Neural progenitor cell (in vitro differentiated cells): ENCODE data around the gene C22orf23. TPM values are rescaled to one million over a fixed set of nuclear protein-coding genes. Genes with fewer than 3 reads are reported as not detected.
A peak's percentile ranks its signal among the peaks of the same experiment; 100 is the strongest.

Experiments used
- DNase-seq: peaks from one replicate; pipeline ENCODE4 v3.0.0-alpha.2; 2016; ENCODE audit warnings: low spot score
- H2AFZ ChIP-seq: fragments of 200-600 bp; sonication (generic); replicated peaks from 2 replicates; pipeline ENCODE4 v1.6.1; 2016; ENCODE audit warnings: antibody characterized with exemption
- H3F3A ChIP-seq: fragments of 200-600 bp; sonication (generic); 2 replicates; pipeline ENCODE4 v1.6.1; 2016; ENCODE audit warnings: antibody characterized with exemption, low read depth
- H3K27ac ChIP-seq: fragments of 200-600 bp; sonication (generic); 2 replicates; pipeline ENCODE4 v1.5.1; 2016; ENCODE audit warnings: mild to moderate bottlenecking
- H3K27me3 ChIP-seq: fragments of 200-600 bp; sonication (generic); 2 replicates; pipeline ENCODE4 v1.6.1; 2016; ENCODE audit warnings: mild to moderate bottlenecking, moderate library complexity
- H3K36me3 ChIP-seq: fragments of 200-600 bp; sonication (generic); 2 replicates; pipeline ENCODE4 v1.5.1; 2016
- H3K4me1 ChIP-seq: fragments of 200-600 bp; sonication (generic); 2 replicates; pipeline ENCODE4 v1.6.1; 2016; ENCODE audit warnings: mixed run types
- H3K4me2 ChIP-seq: fragments of 200-600 bp; sonication (generic); 2 replicates; pipeline ENCODE4 v1.6.1; 2016
- H3K4me3 ChIP-seq: fragments of 200-600 bp; sonication (generic); 2 replicates; pipeline ENCODE4 v1.5.1; 2016
- H3K79me2 ChIP-seq: fragments of 200-600 bp; sonication (generic); 2 replicates; pipeline ENCODE4 v1.6.1; 2016; ENCODE audit warnings: low read depth
- H3K9ac ChIP-seq: fragments of 200-600 bp; sonication (generic); 2 replicates; pipeline ENCODE4 v1.6.1; 2016
- H3K9me3 ChIP-seq: fragments of 200-600 bp; sonication (generic); 2 replicates; pipeline ENCODE4 v1.5.1; 2016; ENCODE audit warnings: low read depth
- H4K20me1 ChIP-seq: fragments of 200-600 bp; sonication (generic); 2 replicates; pipeline ENCODE4 v1.6.1; 2016; ENCODE audit warnings: low read depth
- H3K27ac Mint-ChIP-seq: 3 replicates; pipeline ENCODE4 v1.8.0; 2021; ENCODE audit warnings: mixed read lengths
- H3K27me3 Mint-ChIP-seq: 2 replicates; pipeline ENCODE4 v1.8.0; 2022; ENCODE audit warnings: low read depth, mild to moderate bottlenecking, inconsistent platforms, moderate library complexity, mixed read lengths; ENCODE audit not compliant: insufficient read depth
- H3K36me3 Mint-ChIP-seq: 3 replicates; pipeline ENCODE4 v1.8.0; 2021; ENCODE audit warnings: mixed read lengths
- H3K4me1 Mint-ChIP-seq: 3 replicates; pipeline ENCODE4 v1.8.0; 2021; ENCODE audit warnings: mixed read lengths
- H3K4me3 Mint-ChIP-seq: 3 replicates; pipeline ENCODE4 v1.8.0; 2021; ENCODE audit warnings: mild to moderate bottlenecking, moderate library complexity, mixed read lengths
- H3K9me3 Mint-ChIP-seq: 3 replicates; pipeline ENCODE4 v1.8.0; 2020; ENCODE audit warnings: mixed read lengths
- EZH2 ChIP-seq: fragments of 200-600 bp; sonication (generic); IDR thresholded peaks from 2 replicates; pipeline ENCODE4 v1.6.1; 2017; ENCODE audit warnings: antibody characterized with exemption, mild to moderate bottlenecking, moderate library complexity
- EZH2phosphoT487 ChIP-seq: fragments of 200-600 bp; sonication (generic); IDR thresholded peaks from 2 replicates; pipeline ENCODE4 v1.6.1; 2017; ENCODE audit warnings: antibody characterized with exemption
- total RNA-seq: library from RNA; depleted of rRNA; stranded (reverse); fragments of >200 nt; gene quantifications from 2 replicates; pipeline ENCODE4 v1.2.3, GENCODE V29; 2015; ENCODE audit warnings: low replicate concordance
- TF ChIP-seq, protein P1 (sequence below): fragments of 200-600 bp; sonication (generic); IDR thresholded peaks from 2 replicates; pipeline ENCODE4 v1.5.1; 2017; ENCODE audit warnings: antibody characterized with exemption, mild to moderate bottlenecking

The C22orf23 gene
- total RNA-seq, 1 donor from 2014 or later: 0.26 TPM

DNA sequence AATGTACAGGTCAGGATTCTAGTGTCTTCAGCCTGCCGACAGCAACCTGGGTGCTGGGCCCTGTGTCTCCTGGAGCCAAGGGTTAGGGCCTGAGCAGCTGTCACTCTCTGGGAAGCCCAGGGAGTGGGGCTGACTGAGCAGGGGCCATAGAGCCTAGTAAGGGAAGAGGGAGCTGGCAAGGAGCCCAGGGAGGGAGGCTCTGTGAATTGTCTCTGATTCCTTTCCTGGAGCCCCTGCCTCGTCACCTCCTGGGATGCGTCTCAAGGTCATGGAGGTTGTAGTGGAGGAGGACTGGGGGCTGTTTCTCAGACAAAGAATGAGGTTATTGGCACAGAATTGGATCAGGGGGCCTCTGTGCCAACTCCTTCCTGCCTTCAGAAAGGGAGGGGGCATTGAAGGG is 19.1 kb upstream of the C22orf23 start:
- Mint-ChIP-seq H3K9me3 (no peaks in the 10 kb centered on the region), H3K4me3 (no peak overlapping the region), H3K4me1 (peaks cover 27% of the 10 kb centered on the region), H3K36me3 (peaks cover 13% of the 10 kb centered on the region), H3K27me3 (peaks cover 2% of the 10 kb centered on the region), H3K27ac (no peak overlapping the region)
- Histone ChIP-seq H3K9me3 (no peaks in the 10 kb centered on the region), H4K20me1 (no peaks in the 10 kb centered on the region), H2AFZ (no peak overlapping the region), H3K27me3 (no peaks in the 10 kb centered on the region), H3F3A (peaks cover 40% of the 10 kb centered on the region), H3K79me2 (no peaks in the 10 kb centered on the region), H3K4me1 (peaks cover 33% of the 10 kb centered on the region), H3K4me3 (no peak overlapping the region), H3K9ac (no peak overlapping the region), H3K36me3 (no peaks in the 10 kb centered on the region), H3K27ac (no peak overlapping the region), H3K4me2 (no peak overlapping the region)
- DNase-seq: no peak
- TF ChIP-seq EZH2phosphoT487 (no peak), EZH2 (no peak)
- TF ChIP-seq, protein P1, sequence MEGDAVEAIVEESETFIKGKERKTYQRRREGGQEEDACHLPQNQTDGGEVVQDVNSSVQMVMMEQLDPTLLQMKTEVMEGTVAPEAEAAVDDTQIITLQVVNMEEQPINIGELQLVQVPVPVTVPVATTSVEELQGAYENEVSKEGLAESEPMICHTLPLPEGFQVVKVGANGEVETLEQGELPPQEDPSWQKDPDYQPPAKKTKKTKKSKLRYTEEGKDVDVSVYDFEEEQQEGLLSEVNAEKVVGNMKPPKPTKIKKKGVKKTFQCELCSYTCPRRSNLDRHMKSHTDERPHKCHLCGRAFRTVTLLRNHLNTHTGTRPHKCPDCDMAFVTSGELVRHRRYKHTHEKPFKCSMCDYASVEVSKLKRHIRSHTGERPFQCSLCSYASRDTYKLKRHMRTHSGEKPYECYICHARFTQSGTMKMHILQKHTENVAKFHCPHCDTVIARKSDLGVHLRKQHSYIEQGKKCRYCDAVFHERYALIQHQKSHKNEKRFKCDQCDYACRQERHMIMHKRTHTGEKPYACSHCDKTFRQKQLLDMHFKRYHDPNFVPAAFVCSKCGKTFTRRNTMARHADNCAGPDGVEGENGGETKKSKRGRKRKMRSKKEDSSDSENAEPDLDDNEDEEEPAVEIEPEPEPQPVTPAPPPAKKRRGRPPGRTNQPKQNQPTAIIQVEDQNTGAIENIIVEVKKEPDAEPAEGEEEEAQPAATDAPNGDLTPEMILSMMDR: no peak

DNA sequence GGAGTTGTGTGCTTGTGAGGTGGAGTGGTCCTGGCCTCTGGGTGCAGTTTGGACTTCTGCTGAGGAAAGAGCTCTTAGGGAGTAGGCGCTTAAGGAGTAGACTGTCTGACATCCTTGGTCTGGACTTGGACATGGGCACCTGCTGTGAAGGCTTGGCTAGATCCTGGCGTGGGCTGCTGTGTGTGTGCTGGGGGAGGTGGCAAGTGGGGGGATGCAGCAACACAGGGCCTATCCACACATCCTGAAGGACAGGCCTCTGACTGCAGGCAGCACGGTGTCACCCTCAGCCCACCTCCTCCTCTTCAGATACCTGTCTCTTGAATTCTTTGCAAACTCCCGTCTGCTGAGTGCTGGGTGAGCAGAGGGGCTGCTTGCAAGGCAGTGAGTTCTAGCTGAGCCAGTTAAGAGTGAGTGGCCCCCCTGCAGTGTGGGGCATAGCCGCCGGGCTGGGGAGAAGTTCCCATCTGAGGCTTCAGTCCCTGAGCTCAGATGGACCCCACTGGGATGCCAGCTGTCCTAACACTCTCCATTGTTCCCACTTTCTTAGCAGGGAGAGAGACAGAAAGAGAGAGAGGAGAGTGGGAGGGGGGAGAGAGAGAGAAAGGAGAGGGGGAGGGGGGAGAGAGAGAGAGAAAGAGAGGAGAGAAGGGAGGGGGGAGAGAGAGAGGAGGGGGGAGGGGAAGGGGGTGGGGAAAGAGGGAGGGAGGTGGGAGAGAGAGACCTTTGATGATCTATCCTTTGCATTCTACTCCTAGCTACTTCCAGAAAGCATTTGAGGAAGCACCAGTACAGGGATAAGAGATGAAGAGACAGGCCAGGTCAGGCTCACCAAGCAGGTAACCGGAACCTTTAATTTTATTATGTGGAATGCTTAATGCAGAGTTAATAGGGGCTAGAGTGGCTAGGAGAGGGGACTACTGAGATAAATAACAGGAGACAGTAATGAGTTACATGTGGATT is 18.4 kb upstream of the C22orf23 start:
- H3K4me3 Mint-ChIP-seq: peak overlapping the region; percentile 35
- Histone ChIP-seq H3K79me2 (no peaks in the 10 kb centered on the region), H4K20me1 (no peaks in the 10 kb centered on the region), H3K9me3 (no peaks in the 10 kb centered on the region), H3K36me3 (no peaks in the 10 kb centered on the region), H3K4me2 (peak overlapping the region; percentile 61), H3F3A (peaks cover 44% of the 10 kb centered on the region), H3K27me3 (no peaks in the 10 kb centered on the region), H3K27ac (peak overlapping the region; percentile 76), H2AFZ (no peak overlapping the region), H3K4me3 (peak overlapping the region; percentile 5), H3K4me1 (peaks cover 35% of the 10 kb centered on the region), H3K9ac (no peak overlapping the region)
- H3K27me3 Mint-ChIP-seq: peaks cover 2% of the 10 kb centered on the region
- no peaks in the 10 kb centered on the region for H3K9me3 Mint-ChIP-seq
- peak; percentile 72 for DNase-seq
- H3K36me3 Mint-ChIP-seq: peaks cover 16% of the 10 kb centered on the region
- H3K4me1 Mint-ChIP-seq: peaks cover 30% of the 10 kb centered on the region
- TF ChIP-seq EZH2phosphoT487 (no peak), EZH2 (no peak)
- TF ChIP-seq, protein P1: no peak
- H3K27ac Mint-ChIP-seq: peak overlapping the region; percentile 83

DNA sequence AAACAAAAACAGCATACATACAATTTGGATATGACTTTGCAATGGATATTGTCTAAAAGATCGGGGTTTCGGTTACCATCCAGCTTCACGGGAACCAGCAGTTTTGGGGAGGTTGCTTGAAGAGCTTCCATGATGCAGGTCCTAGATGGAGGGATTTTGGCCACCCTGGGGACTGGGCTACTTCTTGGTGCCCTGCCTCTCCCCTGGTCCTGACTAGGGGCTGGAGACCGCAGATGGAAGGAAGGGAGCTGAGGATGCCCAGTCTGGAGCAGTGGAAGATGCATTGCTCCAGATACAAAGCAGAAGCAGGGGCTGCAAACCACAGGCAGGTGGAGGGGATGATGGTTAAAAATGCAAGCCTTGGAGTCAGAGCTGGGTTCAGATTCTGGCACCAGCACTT is 17.5 kb upstream of the C22orf23 start:
- Histone ChIP-seq H3K27ac (no peak overlapping the region), H3K4me1 (peaks cover 35% of the 10 kb centered on the region), H3K36me3 (no peaks in the 10 kb centered on the region), H3K9ac (no peak overlapping the region), H3K4me2 (no peak overlapping the region), H3K27me3 (no peaks in the 10 kb centered on the region), H4K20me1 (peaks cover under 1% of the 10 kb centered on the region), H2AFZ (no peak overlapping the region), H3K79me2 (peaks cover 2% of the 10 kb centered on the region), H3K4me3 (no peak overlapping the region), H3K9me3 (no peaks in the 10 kb centered on the region), H3F3A (peaks cover 45% of the 10 kb centered on the region)
- Mint-ChIP-seq H3K4me1 (peaks cover 30% of the 10 kb centered on the region), H3K4me3 (peak overlapping the region; percentile 35), H3K27ac (no peak overlapping the region), H3K27me3 (peaks cover 2% of the 10 kb centered on the region), H3K9me3 (no peaks in the 10 kb centered on the region), H3K36me3 (peaks cover 16% of the 10 kb centered on the region)
- no peak for TF ChIP-seq EZH2phosphoT487
- TF ChIP-seq EZH2: no peak
- TF ChIP-seq, protein P1: no peak
- DNase-seq: no peak
